Stimulated activated CD4-positive, alpha-beta T cell treated with anti-CD3 and anti-CD28 coated beads, Interleukin-2, amount 100 ng/mL, for 4 hours (primary cell): Measurements from ENCODE around the gene EPN3.

Experiments
- DNase-seq: peaks from one replicate; pipeline ENCODE4 v3.0.0-alpha.2; 2020; ENCODE audit warnings: low read depth

The EPN3 gene

DNA sequence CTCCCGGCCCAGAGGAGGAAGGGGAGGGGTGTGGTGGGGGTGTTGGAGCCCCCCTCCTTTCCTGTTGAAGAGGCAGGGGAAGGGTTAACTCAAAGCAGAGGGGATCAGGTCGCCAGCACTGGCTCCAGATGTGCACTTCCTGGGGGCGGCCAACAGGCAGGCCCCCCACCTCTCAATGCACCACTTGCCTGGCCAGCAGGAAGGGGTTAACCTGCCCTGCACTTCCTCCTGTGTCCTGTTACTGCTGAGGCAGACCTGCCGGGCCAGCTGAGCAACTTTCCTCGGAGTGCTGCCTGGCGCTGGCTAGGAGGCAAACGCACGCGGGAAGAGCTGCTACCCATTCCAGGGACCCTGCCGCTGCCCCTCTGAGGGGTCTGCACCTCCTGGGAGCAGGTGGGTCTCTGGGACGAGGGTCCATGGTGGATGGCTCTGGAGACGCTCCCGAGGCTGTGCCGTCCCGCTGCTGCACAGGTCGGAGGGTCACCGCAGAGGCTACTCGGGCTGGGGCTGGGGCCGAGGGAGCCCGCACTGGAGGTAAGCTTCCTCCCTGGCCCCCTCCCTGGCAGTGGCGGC lies at the start of gene EPN3:
TSS of gene EPN3 (plus strand) at position 284 of the 573 bp plus-strand sequence. CDS start 3,822 bp downstream, outside the sequence.
- no peak for DNase-seq

DNA sequence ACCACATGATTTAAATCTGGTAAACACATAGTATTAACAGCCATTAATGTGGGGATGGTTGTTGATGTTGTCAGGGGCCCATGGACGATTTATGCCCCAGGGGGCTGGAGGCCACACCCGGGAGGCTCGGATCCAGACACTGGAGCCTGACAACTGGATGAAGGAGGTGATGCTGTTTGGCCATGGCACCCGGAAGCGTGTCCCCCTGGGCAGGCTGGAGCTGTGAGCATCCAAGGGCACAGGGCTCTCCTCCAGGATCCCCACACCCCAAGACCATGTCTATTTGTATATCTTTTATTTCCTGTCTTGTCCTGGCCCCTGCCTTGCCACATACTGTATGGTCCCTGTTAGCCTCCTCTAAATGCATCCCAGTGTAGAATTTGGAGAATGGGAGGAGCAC lies 49.3 kb upstream of the EPN3 start:
- no peak for DNase-seq

DNA sequence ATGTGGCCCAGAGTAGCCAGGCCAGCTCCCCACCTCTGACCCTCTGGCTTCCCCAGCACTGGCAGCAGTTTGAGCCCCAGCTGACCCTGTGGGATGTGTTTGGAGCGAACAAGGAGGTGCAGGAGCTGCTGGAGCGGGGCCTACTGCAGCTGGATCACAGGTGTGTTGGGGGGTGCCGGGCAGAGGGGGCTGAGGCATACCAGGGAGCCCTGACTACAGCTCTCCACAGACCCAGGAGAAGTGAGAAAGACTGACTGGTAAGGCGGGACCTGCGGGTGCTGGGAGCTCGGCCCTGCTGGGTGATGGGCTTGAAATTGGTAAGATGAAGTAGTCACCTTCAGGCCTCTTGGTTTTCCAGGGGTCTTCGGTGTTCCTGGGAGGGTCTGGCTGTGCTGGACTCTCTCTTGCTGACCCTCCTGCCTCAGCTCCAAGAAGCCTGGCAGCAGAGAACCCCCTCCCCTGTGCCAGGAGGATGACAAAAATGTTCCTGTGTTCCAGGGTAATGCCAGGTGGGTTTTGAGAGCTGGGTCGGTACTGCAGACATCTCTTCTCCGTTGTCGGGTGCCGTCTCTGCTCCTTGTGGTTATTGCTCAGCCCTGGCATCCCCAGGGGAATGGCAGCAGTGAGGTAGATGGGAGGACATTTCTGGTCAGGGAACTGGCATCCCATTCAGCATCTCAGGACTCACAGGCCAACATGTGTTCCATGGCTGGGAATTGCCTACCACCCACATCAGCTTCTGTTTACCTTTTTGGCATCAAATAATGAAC lies 48.0 kb upstream of the EPN3 start:
- DNase-seq: no peak

DNA sequence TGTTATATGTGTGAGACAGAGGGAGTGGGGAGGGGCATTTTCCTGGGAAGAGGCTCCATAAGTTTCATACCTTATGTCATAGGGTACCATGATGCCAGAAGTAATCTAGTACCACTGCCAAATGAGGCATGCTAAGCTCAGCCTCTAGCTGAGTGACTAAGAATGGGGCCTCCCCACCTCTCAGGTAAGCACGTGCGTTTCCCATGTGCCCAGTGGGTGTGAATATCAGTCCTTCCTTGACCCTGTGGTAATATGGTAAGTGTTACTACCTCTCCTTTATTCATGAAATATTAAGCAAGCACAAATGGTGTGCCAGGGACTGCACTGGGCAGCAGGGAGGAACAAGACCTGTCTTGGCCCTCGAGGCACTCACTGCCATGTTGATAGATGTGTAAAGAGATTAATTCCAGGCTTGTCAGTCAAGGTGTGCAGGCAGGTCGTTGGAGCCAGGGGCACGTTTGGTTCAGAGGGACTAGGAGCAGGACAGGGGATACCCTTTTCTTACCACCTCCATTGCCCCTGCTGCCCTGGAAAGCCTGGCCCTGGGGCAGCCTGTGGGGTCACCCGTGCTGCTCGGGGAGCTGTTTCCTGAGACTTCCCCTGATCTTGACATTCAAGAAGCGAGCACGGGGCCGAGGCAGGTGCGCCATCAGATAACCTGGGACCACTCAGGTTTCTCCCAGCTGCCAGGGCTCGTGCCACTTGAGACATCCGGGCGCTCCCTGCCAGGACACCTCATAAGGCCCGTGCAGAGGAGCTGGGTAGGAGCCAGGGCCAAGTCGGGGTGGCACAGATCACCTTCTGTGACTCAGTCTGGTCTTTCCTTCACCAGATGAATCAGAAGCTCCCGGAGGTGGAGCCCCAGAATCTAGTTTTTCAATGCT lies 45.1 kb upstream of the EPN3 start:
- DNase-seq: no peak

DNA sequence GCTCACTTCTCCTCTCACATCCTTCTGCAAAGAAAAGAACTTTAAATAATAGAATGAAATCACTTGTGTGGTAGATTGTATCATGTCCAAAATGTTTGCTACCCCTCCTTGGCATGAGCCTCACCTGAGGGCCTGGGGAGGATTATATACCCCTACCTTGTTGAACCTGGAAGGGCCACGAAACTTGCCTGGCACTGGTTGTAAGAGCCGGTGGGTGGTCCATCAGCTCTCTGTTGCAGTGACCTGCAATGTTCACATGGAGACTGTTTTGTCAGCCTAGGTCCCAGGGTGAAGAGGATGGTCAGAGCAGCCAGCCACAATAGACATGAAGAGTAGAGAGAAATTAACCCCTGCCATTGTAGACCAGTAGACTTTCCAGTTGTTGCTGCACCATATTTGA lies 43.7 kb upstream of the EPN3 start:
- no peak for DNase-seq

DNA sequence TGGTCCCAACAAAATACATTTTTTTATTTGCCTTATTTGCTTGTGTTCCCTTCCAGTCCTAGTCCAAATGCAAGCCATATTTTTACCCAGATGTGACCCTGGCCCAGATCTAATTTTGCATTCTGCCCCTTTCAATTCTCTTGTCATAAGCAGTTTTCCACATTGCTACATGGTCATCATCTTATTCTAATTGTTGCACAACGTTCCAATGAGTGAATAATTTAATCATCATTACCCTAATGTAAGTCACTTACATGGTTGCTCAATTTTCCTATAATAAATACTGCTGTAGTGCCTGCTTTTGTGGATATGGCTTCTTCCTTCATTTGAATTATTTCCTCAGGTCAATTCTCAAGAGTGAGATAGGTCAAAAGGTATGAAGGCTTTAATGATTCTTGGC lies 41.0 kb upstream of the EPN3 start:
- DNase-seq: no peak

DNA sequence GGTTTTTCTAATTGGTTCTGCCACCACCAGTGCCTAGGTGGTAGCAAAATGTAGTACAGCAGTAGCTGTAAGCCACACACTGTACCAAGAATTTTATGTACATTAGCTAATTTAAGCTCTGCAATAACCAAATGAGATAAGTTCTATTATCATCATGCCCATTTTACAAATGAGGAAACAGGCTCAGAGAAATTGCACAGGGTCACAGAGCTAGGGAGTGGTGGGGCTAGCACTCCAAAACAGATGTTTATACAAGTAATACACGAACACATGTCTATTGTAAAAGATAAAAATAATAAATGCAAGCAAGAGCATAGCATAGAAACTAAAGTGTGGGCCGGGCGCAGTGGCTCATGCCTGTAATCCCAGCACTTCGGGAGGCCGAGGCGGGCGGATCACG lies 40.3 kb upstream of the EPN3 start:
- DNase-seq: no peak

DNA sequence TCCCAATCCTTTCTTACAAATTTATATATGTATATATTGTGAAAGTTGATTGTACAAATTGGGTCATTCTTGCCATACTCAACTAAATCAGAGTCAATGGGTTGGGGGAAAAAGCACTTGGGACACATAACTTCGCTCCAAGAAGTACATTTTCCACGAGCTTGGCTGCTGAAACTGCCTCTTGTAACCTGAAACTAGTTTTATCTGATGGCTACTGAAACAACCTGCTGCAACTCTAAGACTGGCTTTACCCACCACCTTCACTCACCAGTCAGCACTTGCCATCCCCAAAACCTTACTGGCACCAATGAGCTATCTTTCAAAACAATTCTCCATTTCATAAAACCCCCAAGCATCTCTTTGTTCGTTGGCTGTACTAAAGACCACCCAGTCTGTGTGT lies 38.8 kb upstream of the EPN3 start:
- DNase-seq: no peak

DNA sequence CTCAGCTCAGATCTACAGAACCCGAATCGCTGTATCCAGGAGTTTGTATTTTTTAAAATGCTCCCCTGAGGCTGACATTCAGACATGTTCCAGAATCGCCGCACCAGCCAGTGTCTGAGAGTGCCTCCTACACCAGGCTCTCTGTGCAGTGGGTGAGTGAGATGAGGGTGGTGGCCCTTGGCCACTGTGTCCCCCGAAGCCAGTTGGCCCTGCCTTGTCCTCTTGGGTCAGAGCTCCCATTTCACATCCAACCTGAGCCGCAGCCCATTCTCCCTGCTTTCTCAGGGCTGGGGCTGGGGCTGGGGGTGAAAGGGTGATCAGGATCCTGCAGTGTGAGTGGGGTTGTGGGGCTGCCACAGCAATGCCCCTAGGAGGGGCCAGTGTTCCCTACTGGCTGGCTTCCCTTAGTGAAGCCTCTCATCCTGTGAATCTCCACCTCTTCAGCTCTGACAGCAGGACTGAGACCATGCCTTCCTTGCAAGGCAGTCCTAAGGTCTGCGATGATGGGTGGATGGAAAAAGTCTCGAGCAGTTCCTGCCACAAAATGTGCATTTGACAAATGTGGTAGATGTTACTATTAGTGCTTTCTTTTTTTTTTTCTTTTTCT lies 37.2 kb upstream of the EPN3 start:
- DNase-seq: no peak

DNA sequence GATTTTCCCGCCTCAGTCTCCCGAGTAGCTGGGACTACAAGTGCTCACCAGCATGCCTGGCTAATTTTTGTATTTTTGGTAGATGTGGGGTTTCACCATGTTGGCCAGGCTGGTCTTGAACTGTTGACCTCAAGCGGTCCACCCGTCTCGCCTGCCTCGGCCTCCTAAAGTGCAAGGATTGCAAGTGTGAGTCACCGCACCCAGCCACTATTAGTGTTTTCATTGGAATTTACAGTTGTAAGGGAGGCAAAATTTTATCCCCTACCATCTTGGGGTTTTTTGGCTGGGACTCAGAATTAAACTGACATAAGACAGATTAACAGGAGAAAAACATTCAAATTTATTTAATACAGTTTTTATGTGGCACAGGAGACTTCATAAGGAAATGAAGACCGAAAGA lies 36.6 kb upstream of the EPN3 start:
- no peak for DNase-seq

DNA sequence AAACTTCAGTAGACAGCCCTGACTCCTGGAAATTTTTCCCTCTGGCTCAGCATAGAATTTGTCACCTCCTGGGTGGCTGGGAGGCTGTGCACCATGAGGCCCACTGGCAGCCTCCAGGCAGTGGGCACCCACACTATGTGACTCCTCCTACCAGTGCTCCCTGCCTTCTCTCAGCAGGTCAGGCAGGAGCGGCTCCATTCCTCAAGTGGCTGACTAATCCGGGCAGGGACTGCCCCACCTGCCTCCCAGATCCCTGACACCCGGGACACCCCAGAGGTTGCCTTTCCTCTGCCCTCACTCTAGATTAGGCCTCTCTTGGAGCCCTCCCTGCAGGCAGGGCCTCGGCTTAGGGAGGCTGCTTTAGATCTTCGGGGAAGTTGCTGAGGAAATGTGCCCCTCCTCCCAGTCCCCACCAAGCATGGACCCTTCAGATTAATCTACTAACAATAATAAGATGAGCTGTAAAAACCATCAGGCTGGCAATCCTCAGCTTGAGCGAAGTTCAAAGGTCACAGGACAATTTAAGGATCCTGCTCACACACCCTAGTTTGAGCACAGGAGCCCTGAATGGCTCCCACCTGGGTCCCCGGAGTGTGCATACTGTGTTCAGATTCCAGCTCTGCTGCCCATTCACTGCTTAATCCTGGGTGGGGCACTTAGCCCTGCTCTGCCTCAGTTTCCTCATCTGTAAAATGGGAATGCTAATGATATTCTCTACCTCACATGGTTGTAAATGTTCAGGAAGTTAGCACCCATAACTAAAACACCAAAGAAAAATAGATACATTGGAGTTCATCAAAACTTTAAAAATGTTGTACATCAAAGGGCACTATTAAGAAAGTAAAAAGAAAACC lies 34.3 kb upstream of the EPN3 start:
- DNase-seq: no peak

DNA sequence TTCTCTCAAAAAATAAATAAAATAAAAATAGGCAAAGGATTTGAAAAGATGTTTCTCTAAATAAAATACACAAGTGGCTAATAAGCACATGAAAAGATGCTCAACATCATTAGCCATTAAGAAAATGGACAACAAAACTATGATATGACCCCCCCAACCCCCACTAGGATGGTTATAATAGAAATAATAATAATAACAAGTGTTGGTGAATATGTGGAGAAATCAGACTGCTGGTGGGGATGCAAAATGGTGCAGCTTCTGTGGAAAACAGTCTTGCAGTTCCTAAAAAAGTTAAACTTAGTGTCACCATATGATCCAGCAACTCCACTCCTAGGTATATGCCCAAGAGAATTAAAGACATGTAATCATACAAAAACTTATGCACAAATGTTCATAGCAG lies 33.3 kb upstream of the EPN3 start:
- DNase-seq: no peak

DNA sequence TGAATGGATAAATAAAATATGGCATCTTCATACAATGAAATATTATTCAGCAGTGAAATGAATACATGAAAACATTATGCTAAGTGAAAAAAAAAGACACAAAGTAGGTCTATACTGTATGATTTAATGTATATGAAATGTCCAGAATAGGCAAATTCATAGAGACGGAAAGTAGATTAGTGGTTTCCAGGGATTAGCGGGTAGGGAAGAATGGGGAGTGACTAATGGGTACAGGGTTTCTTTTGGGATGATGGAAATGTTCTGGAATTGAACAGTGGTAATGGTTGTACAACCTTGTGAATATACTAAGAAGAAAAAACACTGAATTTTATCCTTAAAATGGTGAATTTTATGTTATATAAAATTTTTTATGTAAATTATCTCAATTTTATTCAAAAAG lies 32.8 kb upstream of the EPN3 start:
- no peak for DNase-seq

DNA sequence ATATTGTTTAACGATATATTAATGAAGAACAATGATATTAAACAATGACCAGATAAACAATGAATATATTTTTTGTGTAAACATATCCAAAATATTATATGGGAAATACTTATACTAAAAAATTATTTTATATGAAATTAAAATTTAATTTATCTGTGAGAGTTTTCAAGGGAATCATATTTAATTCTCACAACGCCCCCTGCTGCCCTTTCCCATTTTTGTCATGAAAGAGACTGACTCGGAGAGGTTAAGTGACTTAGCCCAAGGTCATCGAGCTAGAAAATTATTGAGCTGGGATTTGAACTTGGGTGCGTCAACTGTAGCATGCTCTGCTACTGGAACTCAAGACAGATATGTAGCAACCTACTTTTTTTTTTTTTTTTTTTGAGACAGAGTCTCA lies 31.5 kb upstream of the EPN3 start:
- no peak for DNase-seq

DNA sequence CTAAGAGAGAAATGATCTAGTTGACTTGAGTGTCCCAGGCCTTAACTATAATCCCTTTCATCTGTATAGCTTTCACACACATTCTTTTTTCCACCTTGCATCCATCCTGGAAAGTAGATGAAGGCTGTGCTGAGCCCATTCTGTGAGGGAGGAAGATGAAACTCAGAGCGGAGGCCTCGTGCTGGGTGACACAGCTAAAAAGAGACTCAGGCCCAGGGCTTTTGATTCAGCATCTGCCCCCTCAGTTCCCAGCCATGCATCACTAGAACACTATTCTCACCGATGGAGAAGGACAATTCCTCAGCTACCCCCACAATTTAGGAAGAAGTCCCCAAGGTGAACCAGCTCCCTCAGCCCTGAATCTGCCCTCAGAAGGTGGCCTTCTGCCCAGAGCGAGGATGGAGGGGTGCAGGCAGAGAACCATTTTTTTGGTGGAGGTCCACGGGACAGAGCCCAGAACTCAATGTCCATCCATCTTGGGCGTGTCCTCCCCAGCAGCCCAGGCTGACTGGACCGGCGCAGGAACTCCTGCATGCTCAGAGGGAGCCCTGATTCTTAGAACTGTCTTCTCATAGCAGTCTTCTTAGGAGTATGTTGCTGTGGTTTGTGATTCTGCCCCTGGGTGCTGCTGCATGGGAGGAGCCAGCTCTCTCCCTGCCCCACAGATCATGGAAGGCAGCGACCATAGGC lies 30.1 kb upstream of the EPN3 start:
- no peak for DNase-seq

DNA sequence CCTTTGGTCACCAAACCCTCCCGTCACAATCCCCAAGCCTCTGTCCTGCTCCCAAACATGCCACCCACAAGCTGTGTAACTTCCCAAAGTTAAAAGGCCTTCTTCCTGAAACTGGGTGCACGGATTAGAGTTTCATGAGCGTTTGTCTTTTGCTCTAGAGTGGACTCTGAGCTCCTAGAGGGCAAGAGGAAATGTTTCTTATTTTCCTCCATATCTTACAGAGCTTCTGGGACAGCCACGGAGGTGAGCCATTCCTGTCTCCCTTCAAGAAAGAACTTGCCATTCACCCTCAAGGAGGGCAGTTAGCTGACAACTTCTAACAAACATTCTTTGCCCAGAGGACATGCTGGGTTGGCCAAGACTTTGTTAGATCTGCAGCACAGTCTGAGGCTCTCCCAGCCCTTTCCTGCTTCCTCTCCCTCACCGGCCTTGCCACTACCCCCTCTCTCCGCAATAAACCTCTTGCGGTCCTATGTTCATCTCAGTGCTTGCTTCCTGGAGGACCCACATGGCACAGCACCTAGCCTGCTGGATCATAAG lies 26.9 kb upstream of the EPN3 start:
- DNase-seq: no peak

DNA sequence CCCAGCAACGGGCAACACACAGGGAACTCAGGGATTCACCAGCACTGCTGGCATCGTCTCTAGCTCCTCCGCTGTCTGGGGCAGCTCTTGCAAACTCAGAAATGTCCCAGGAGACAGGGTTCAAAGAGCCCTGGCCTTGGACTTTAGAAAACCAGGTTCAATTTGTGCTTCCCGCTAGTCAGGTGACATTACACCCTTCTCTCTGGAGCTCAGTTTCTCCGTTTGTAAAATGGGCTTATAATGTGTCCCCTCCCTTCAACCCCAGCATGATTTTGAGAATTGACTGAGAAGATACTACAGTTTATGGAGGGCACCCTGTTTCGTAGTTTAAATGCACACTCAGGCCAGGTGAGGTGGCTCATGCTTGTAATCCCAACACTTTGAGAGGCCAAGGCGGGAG lies 26.2 kb upstream of the EPN3 start:
- DNase-seq: no peak

DNA sequence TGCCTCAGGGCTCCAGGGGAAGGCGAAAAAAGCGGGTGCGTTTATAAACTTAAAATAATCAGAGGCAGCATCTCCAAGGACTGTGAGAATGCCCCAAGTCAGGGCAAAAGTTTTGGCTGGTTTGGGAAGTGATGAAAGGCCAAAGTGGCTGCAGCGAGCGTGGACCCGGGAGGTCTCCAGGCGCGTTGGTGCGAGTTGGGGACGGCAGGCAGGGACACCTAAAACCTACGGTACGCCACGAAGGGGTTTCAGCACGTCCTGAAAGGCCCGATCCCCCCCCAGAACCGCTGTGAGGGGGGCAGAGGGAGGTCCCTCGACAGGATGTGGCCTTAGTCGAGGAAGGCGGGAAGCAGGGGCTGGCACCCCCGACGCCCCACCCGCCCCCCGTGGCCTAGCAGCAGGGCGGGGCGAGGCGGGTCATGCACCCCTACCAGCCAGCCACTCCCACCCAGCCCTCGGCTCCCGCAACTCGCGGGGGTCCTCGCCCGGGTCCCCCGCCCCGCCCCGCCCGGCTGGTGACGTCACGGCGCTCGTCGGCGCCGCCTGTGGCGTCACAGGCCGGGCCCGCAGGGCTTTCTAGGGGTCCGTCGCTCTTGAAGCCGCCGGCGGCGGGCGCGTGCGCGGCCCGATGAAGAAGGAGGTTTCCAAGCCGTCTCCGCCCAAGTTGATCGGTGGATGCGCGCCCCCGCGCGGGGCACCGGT lies 24.5 kb upstream of the EPN3 start, which contains the start of gene MYCBPAP:
TSS of gene MYCBPAP (plus strand) at position 569 of the 702 bp plus-strand sequence. CDS start 236 bp downstream, outside the sequence.
- peak; percentile 60 for DNase-seq

DNA sequence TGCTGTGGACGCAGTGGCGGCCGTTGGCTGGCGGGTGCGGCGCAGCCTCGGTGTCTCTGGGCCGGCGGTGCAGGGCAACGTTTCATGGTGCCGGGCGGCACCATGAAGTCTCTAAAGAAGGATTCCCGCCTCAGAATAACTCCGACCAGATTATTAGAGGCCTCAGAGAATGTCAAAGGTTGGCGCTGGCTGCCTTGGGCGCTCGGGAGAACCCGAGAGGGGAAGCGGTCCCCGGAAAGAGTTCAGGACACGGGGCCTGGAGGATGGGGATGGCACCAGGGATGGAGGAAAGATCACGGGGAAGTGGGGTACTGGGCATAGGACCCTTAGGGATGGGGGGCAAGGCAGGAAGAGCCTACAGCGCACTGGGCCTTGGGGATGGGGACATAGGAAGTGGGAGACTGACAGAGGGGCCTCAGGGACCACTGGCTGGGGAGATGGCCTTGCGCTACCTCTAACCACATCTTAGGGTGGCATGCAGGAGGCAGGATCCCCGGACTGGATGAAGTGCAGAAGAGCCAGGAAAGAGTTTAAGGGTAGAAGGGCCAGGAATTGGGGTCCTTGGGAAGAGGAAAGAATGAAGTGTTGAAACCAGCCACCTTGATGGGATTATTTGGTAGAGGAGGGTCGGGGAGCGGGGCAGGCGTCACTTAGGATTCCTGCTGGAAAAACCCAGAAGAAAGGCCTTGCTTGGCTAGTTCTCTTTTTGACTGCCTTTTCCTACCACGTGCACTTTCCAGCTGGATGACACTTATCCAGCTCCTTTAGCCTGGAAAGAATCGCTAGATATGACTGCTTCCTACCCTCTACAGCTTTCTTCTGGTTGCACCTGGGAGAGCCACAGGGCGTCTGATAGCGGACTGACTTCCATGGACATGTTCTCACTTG lies 23.7 kb upstream of the EPN3 start:
- DNase-seq: no peak
